Right cardiac atrium (tissue), 5 donors: ENCODE data around the gene DHRS12. TPM values are rescaled to one million over a fixed set of nuclear protein-coding genes. Genes with fewer than 3 reads are reported as not detected.
A peak's percentile ranks its signal among the peaks of the same experiment; 100 is the strongest.

Experiments
- ATAC-seq, 2 donors: fragments of 200-7000 bp; cut with Tn5 transposase; one replicate each; pipeline versions ENCODE4 v1.8.0 to v1.9.1; 2020; ENCODE audit warnings: moderate library complexity in 2 of 2, mild to moderate bottlenecking in 1 of 2
- DNase-seq, 3 donors: peaks; one replicate each; pipeline ENCODE4 v3.0.0-alpha.2; 2020
- H3K27ac ChIP-seq: one replicate; pipeline ENCODE4 v1.5.1; 2013; ENCODE audit warnings: mild to moderate bottlenecking, low read length, control low read depth, moderate library complexity
- H3K27me3 ChIP-seq: one replicate; pipeline ENCODE4 v1.6.1; 2013; ENCODE audit not compliant: control insufficient read depth, insufficient read depth
- H3K4me1 ChIP-seq: one replicate; pipeline ENCODE4 v1.6.1; 2013; ENCODE audit warnings: low read length; ENCODE audit not compliant: control insufficient read depth, insufficient read depth
- H3K4me3 ChIP-seq: one replicate; pipeline ENCODE4 v1.5.1; 2013; ENCODE audit warnings: low read length, control low read depth
- H3K9me3 ChIP-seq: one replicate; pipeline ENCODE4 v1.6.1; 2013; ENCODE audit warnings: low read length; ENCODE audit not compliant: control insufficient read depth
- WGBS: extraction: QIAGEN DNeasy Blood & Tissue Kit; methylation state at CpG from one replicate; pipeline ENCODE4 v1.1.7; 2013; 5-methylcytosine and 5-hydroxymethylcytosine counted together
- intact Hi-C, 4 donors: fragments of 100-400 bp; cut with DNase I; formaldehyde crosslinking; loops; one replicate each; pipeline versions ENCODE4 v1.11.0 to v1.14.0; 2022 to 2023
- long read RNA-seq, 4 donors: library from polyadenylated mRNA; unstranded; transcript quantifications; one replicate each; pipeline ENCODE4 v2.0.0, GENCODE V29; 2020 to 2021
- polyA plus RNA-seq: library from polyadenylated mRNA; stranded (reverse); fragments of 200-250 nt; gene quantifications from one replicate; pipeline ENCODE4 v1.2.3, GENCODE V29; 2013
- total RNA-seq, 4 donors: library from RNA; stranded (reverse); fragmentation: NEBNext Ultra II Directional; extraction: Animal tissue kit (Norgen Biotek cat#: 25700); gene quantifications; one replicate each; pipeline ENCODE4 v1.2.1, GENCODE V29; 2021
- donor health status: healthy with polysubstance abuse.
- donor health status: DM: no; HTN: yes; CAD: no.
- donor health status: DM: no; HTN: no; CAD: no.
- donor health status: DM: no; HTN: yes; CAD: no; lungs with severe emphysema.
- donor health status: DM: yes; HTN: yes; CAD: no.

DHRS12 gene
- total RNA-seq: 10 to 100 TPM; 11.1 to 13.6 (median 12.2) TPM
- 16.5 TPM for polyA plus RNA-seq
- long read RNA-seq, donor 1, partial matches to known transcripts: 3 of 19 reads
- long read RNA-seq, donor 1, other reads (novel, unspliced or antisense): 12 of 19 reads
- long read RNA-seq, donor 2, partial matches to known transcripts: 4 of 13 reads
- long read RNA-seq, donor 2, other reads (novel, unspliced or antisense): 7 of 13 reads
- long read RNA-seq, donor 3, partial matches to known transcripts: 2 of 20 reads
- long read RNA-seq, donor 3, other reads (novel, unspliced or antisense): 15 of 20 reads
- long read RNA-seq, donor 4, partial matches to known transcripts: 0 of 8 reads
- long read RNA-seq, donor 4, other reads (novel, unspliced or antisense): 4 of 8 reads

- Histone ChIP-seq H3K27me3 (no peaks in the 10 kb centered on the region), H3K4me1 (peaks cover 17% of the 10 kb centered on the region), H3K4me3 (peak within 1 kb of the TSS; percentile 60), H3K9me3 (no peaks in the 10 kb centered on the region), H3K27ac (peak within 1 kb of the TSS; percentile 92)
- under 1% methylated on average over 91 of the region's 91 CpGs for WGBS
- peak; percentile 90 to 92 for ATAC-seq
- intact Hi-C loops: loop anchor here in 3 of 4 donors (5.0 to 10.0 kb wide), 3 partner anchors 219 to 349 kb away; partner anchors contain the start of genes WDFY2 (in 2 of the 3) and INTS6 (in 1 of the 3)
- peak; percentile 93 to 98 (median 97) for DNase-seq
Observed at GRCh38 chr13:51803422-51804294, at the start of gene DHRS12. DHRS12 (minus strand) TSS chr13:51804163; CDS start chr13:51799659, 4,504 bp downstream.

GRCh38 chr13:51849145-51850101, 45.5 kb upstream of the DHRS12 start:
- H3K27me3 ChIP-seq: no peaks in the 10 kb centered on the region
- H3K4me3 ChIP-seq: no peak overlapping the region
- peaks cover 3% of the 10 kb centered on the region for H3K4me1 ChIP-seq
- DNase-seq (peak in 1 of 3 donors; percentile 65), ATAC-seq (peak in 1 of 2 donors; percentile 53)
- intact Hi-C loops: no loop called here
- no peak overlapping the region for H3K27ac ChIP-seq
- H3K9me3 ChIP-seq: no peaks in the 10 kb centered on the region
- 66% methylated on average over 21 of the region's 21 CpGs for WGBS

GRCh38 chr13:51848674-51849073, 44.7 kb upstream of the DHRS12 start:
- 42% methylated on average over 4 of the region's 4 CpGs for WGBS
- ATAC-seq (no peak), DNase-seq (no peak)
- H3K27me3 ChIP-seq: no peaks in the 10 kb centered on the region
- no peak overlapping the region for H3K27ac ChIP-seq
- H3K9me3 ChIP-seq: no peaks in the 10 kb centered on the region
- no peak overlapping the region for H3K4me3 ChIP-seq
- intact Hi-C loops: no loop called here
- peaks cover 3% of the 10 kb centered on the region for H3K4me1 ChIP-seq

GRCh38 chr13:51846756-51847155, 42.8 kb upstream of the DHRS12 start:
- Histone ChIP-seq H3K4me3 (no peak overlapping the region), H3K27ac (no peak overlapping the region), H3K4me1 (peaks cover 3% of the 10 kb centered on the region), H3K27me3 (no peaks in the 10 kb centered on the region), H3K9me3 (no peaks in the 10 kb centered on the region)
- ATAC-seq: no peak
- WGBS: 77% methylated on average over 1 of the region's 1 CpG
- no peak for DNase-seq
- intact Hi-C loops: no loop called here

GRCh38 chr13:51845574-51846318, 41.8 kb upstream of the DHRS12 start:
- ATAC-seq (no peak), DNase-seq (no peak)
- 51% methylated on average over 5 of the region's 5 CpGs for WGBS
- Histone ChIP-seq H3K27ac (no peak overlapping the region), H3K9me3 (no peaks in the 10 kb centered on the region), H3K4me1 (peaks cover 3% of the 10 kb centered on the region), H3K27me3 (no peaks in the 10 kb centered on the region), H3K4me3 (no peak overlapping the region)
- intact Hi-C loops: no loop called here

- H3K4me3 ChIP-seq: no peak within 1 kb of the TSS
- no peak within 1 kb of the TSS for H3K27ac ChIP-seq
- no peaks in the 10 kb centered on the region for H3K9me3 ChIP-seq
- ATAC-seq (peak; percentile 65 to 85), DNase-seq (peak; percentile 45 to 84 (median 76))
- peaks cover 3% of the 10 kb centered on the region for H3K4me1 ChIP-seq
- intact Hi-C loops: no loop called here
- no peaks in the 10 kb centered on the region for H3K27me3 ChIP-seq
- 32% methylated on average over 20 of the region's 20 CpGs for WGBS
Observed at GRCh38 chr13:51844862-51845573, 41.1 kb upstream of the DHRS12 start, which contains the start of gene TMEM272. TMEM272 (minus strand) TSS chr13:51845177; CDS start chr13:51838530, 6,647 bp downstream.

GRCh38 chr13:51843529-51843928, 39.6 kb upstream of the DHRS12 start:
- 65% methylated on average over 3 of the region's 3 CpGs for WGBS
- intact Hi-C loops: no loop called here
- no peak for ATAC-seq

GRCh38 chr13:51841732-51842131, 37.8 kb upstream of the DHRS12 start:
- Histone ChIP-seq H3K4me1 (peaks cover 3% of the 10 kb centered on the region), H3K27ac (no peak overlapping the region), H3K9me3 (no peaks in the 10 kb centered on the region), H3K27me3 (no peaks in the 10 kb centered on the region), H3K4me3 (no peak overlapping the region)
- no peak for DNase-seq
- ATAC-seq: no peak
- intact Hi-C loops: no loop called here
- WGBS: 69% methylated on average over 6 of the region's 6 CpGs

More at GRCh38 chr13:51843529-51843928, 39.6 kb upstream of the DHRS12 start:
- Histone ChIP-seq H3K4me1 (peaks cover 3% of the 10 kb centered on the region), H3K27ac (no peak overlapping the region), H3K27me3 (no peaks in the 10 kb centered on the region), H3K9me3 (no peaks in the 10 kb centered on the region), H3K4me3 (no peak overlapping the region)
- DNase-seq: no peak

- DNase-seq (no peak), ATAC-seq (no peak)
- intact Hi-C loops: no loop called here
- WGBS: 59% methylated on average over 6 of the region's 6 CpGs
- H3K9me3 ChIP-seq: no peaks in the 10 kb centered on the region
- H3K4me3 ChIP-seq: no peak overlapping the region
- H3K27me3 ChIP-seq: no peaks in the 10 kb centered on the region
- peak overlapping the region; percentile 26 for H3K27ac ChIP-seq
- H3K4me1 ChIP-seq: peaks cover 3% of the 10 kb centered on the region
Observed at GRCh38 chr13:51840917-51841316, 37.0 kb upstream of the DHRS12 start.
